Esophagus squamous epithelium (tissue), 4 donors: ENCODE data around the gene MYO5A.

Experiments used
- CTCF ChIP-seq, 6 experiments: fragments of 450-650 bp in 4 of 6; fragments of 200-600 bp in 2 of 6; sonication (generic) in 2 of 6; IDR thresholded peaks; one replicate each; pipeline ENCODE4 v1.5.1; 2016 to 2019; ENCODE audit warnings: antibody characterized with exemption in 6 of 6, mild to moderate bottlenecking in 4 of 6, moderate library complexity in 4 of 6
- POLR2A ChIP-seq, 4 donors: fragments of 450-650 bp; IDR thresholded peaks; one replicate each; pipeline ENCODE4 v1.6.1; 2017; ENCODE audit warnings: antibody characterized with exemption in 4 of 4, mild to moderate bottlenecking in 4 of 4, moderate library complexity in 3 of 4

GRCh38 chr15:52352086-52352485, 176.6 kb downstream of the MYO5A start:
- no peak for TF ChIP-seq POLR2A (IDR thresholded peaks at IDR 0.05)
- no peak for TF ChIP-seq CTCF (IDR thresholded peaks at IDR 0.05)
